HCT116 (cell line): ENCODE data around the gene SLC27A1. TPM values are rescaled to one million over a fixed set of nuclear protein-coding genes. Genes with fewer than 3 reads are reported as not detected.
A peak's percentile ranks its signal among the peaks of the same experiment; 100 is the strongest.

Experiments used
- ATAC-seq: fragments of 200-7000 bp; cut with Tn5 transposase; 2 replicates; pipeline ENCODE4 v1.9.1; 2020; ENCODE audit warnings: mild to moderate bottlenecking, moderate library complexity
- BruUV-seq: library from RNA; stranded (reverse); fragments of 400-500 nt; replicated peaks from 2 replicates; lab custom pipeline; 2021; lab: Mats Ljungman, UMichigan
- CTCF ChIA-PET: fragments of 300-600 bp; sonication (Branson Sonifier 250); formaldehyde crosslinking; loops from one replicate; lab custom pipeline; 2021; ENCODE audit warnings: antibody characterized with exemption; lab: Charles Lee
- POLR2A ChIA-PET: fragments of 300-600, 350-600 bp; sonication (Branson Sonifier 250); formaldehyde crosslinking; loops from one replicate; lab custom pipeline; 2021; ENCODE audit warnings: antibody characterized with exemption; lab: Charles Lee
- RAD21 ChIA-PET, 2 experiments: fragments of 300-600 bp; sonication (Branson Sonifier 250); formaldehyde crosslinking; loops; one replicate each; lab custom pipeline; 2023; ENCODE audit warnings: low total read pairs in 2 of 2; ENCODE audit not compliant: uncharacterized antibody in 2 of 2, unreplicated experiment in 2 of 2, low non-redundant PET in 1 of 2; lab: Charles Lee
- DNase-seq: peaks from one replicate; pipeline ENCODE4 v3.0.0-alpha.2; 2010; ENCODE audit warnings: low read depth, low spot score
- H2AFZ ChIP-seq: fragments of 200-600 bp; shearing (Covaris generic), sonication (generic); 2 replicates; pipeline ENCODE4 v1.6.1; 2017; ENCODE audit warnings: low read depth, mixed run types, mixed read lengths, antibody characterized with exemption, low read length; ENCODE audit not compliant: poor library complexity, severe bottlenecking
- H3K27ac ChIP-seq: 2 replicates; pipeline ENCODE4 v1.5.1; 2012; ENCODE audit warnings: low read depth, low read length
- H3K27me3 ChIP-seq: fragments of 200-600 bp; sonication (generic); 2 replicates; pipeline ENCODE4 v1.6.1; 2016; ENCODE audit warnings: mixed run types, low read length, mixed read lengths; ENCODE audit not compliant: insufficient read depth
- H3K36me3 ChIP-seq, 2 experiments: fragments of 200-500 bp in 1 of 2; fragments of 200-600 bp in 1 of 2; sonication (Bioruptor generic) in 1 of 2; sonication (generic) in 1 of 2; 2 replicates each; pipeline versions ENCODE4 v1.5.1 to v1.6.1; 2014 to 2016; ENCODE audit warnings: low read length in 2 of 2, inconsistent platforms in 1 of 2, mixed read lengths in 1 of 2, mixed run types in 1 of 2; ENCODE audit not compliant: insufficient read depth in 2 of 2, control insufficient read depth in 1 of 2
- H3K4me1 ChIP-seq, 2 experiments: fragments of 200-600 bp in 1 of 2; sonication (generic) in 1 of 2; 2 replicates each; pipeline versions ENCODE4 v1.5.1 to v1.6.1; 2012 to 2017; ENCODE audit warnings: low read length in 2 of 2, inconsistent platforms in 1 of 2, mild to moderate bottlenecking in 1 of 2, mixed read lengths in 1 of 2, mixed run types in 1 of 2, moderate library complexity in 1 of 2; ENCODE audit not compliant: insufficient read depth in 2 of 2, control insufficient read depth in 1 of 2
- H3K4me2 ChIP-seq: fragments of 200-600 bp; sonication (generic); 2 replicates; pipeline ENCODE4 v1.6.1; 2017; ENCODE audit warnings: mixed run types, low read length, mixed read lengths
- H3K4me3 ChIP-seq, 2 experiments: fragments of 200-600 bp in 1 of 2; sonication (generic) in 1 of 2; replicated peaks in 1 of 2; 2 replicates each; pipeline ENCODE4 v1.5.1; 2011 to 2016; ENCODE audit warnings: low read length in 2 of 2, control low read depth in 1 of 2, low read depth in 1 of 2, mild to moderate bottlenecking in 1 of 2, mixed read lengths in 1 of 2, mixed run types in 1 of 2
- H3K79me2 ChIP-seq: fragments of 200-600 bp; sonication (generic); 2 replicates; pipeline ENCODE4 v1.6.1; 2017; ENCODE audit warnings: mild to moderate bottlenecking, mixed run types, low read length, moderate library complexity, mixed read lengths; ENCODE audit not compliant: insufficient read depth
- H3K9ac ChIP-seq: fragments of 200-600 bp; sonication (generic); 2 replicates; pipeline ENCODE4 v1.6.1; 2016; ENCODE audit warnings: low read length, mixed read lengths
- H3K9me2 ChIP-seq: fragments of 200-600 bp; sonication (generic), shearing (Covaris generic); 2 replicates; pipeline ENCODE4 v1.6.1; 2017; ENCODE audit warnings: mixed run types, mild to moderate bottlenecking, moderate library complexity; ENCODE audit not compliant: insufficient read depth
- H3K9me3 ChIP-seq, 2 experiments: fragments of 200-500 bp in 1 of 2; fragments of 200-600 bp in 1 of 2; sonication (Bioruptor generic) in 1 of 2; sonication (generic) in 1 of 2; 2 replicates each; pipeline ENCODE4 v1.6.1; 2014 to 2017; ENCODE audit warnings: low read length in 2 of 2, mixed read lengths in 2 of 2, inconsistent platforms in 1 of 2, low read depth in 1 of 2, mild to moderate bottlenecking in 1 of 2, mixed run types in 1 of 2, moderate library complexity in 1 of 2; ENCODE audit not compliant: control insufficient read depth in 1 of 2, insufficient read depth in 1 of 2
- H4K20me1 ChIP-seq: fragments of 200-600 bp; sonication (generic), shearing (Covaris generic); 2 replicates; pipeline ENCODE4 v1.6.1; 2017; ENCODE audit warnings: mixed run types, mild to moderate bottlenecking, moderate library complexity; ENCODE audit not compliant: insufficient read depth
- FOSL1 ChIP-seq: IDR thresholded peaks from 2 replicates; pipeline ENCODE4 v1.6.1; 2012; ENCODE audit warnings: low read depth
- POLR2AphosphoS5 ChIP-seq: IDR thresholded peaks from 2 replicates; pipeline ENCODE4 v1.6.1; 2011; ENCODE audit warnings: mild to moderate bottlenecking, low read depth, low read length, moderate library complexity
- RAD21 ChIP-seq: IDR thresholded peaks from 2 replicates; pipeline ENCODE4 v1.6.1; 2012; ENCODE audit warnings: low read depth, mild to moderate bottlenecking
- REST ChIP-seq: IDR thresholded peaks from 2 replicates; pipeline ENCODE4 v1.6.1; 2012; ENCODE audit warnings: low read depth
- SRF ChIP-seq: IDR thresholded peaks from 2 replicates; pipeline ENCODE4 v1.6.1; 2012; ENCODE audit warnings: low read depth
- TCF7L2 ChIP-seq: IDR thresholded peaks from 2 replicates; pipeline ENCODE4 v1.7.0; 2011; ENCODE audit warnings: borderline replicate concordance, inconsistent platforms; ENCODE audit not compliant: insufficient read depth, insufficient read length; ENCODE audit errors: extremely low read depth
- ZFX ChIP-seq: fragments of 450-650 bp; IDR thresholded peaks from 2 replicates; pipeline ENCODE4 v1.6.1; 2017
- ZNF274 ChIP-seq: fragments of 200-500 bp; sonication (Bioruptor generic); IDR thresholded peaks from 2 replicates; pipeline ENCODE4 v1.6.1; 2014; ENCODE audit warnings: mild to moderate bottlenecking, low read depth, low read length, inconsistent platforms
- intact Hi-C: fragments of 100-400 bp; cut with micrococcal nuclease; formaldehyde crosslinking; loops from 2 replicates; pipeline ENCODE4 v1.10.0; 2022
- total RNA-seq: library from RNA; stranded (reverse); gene quantifications from one replicate; pipeline ENCODE4 v1.2.1, GENCODE V29; 2021; ENCODE audit not compliant: unreplicated experiment
- TF ChIP-seq, protein P1 (sequence below): IDR thresholded peaks from 2 replicates; pipeline ENCODE4 v1.6.1; 2011; ENCODE audit warnings: mild to moderate bottlenecking, low read length, moderate library complexity; ENCODE audit not compliant: insufficient replicate concordance; ENCODE audit errors: extremely low read depth
- TF ChIP-seq, protein P2 (sequence below): IDR thresholded peaks from 2 replicates; pipeline ENCODE4 v1.6.1; 2012
- TF ChIP-seq, protein P3 (sequence below), 3 experiments: fragments of 200-600 bp in 1 of 3; sonication (generic) in 1 of 3; IDR thresholded peaks in 2 of 3; conservative IDR thresholded peaks in 1 of 3; 2 replicates each; pipeline ENCODE4 v1.5.1; 2012 to 2017; ENCODE audit warnings: low read depth in 2 of 3, low read length in 2 of 3, antibody characterized with exemption in 1 of 3, borderline replicate concordance in 1 of 3, control low read depth in 1 of 3, mild to moderate bottlenecking in 1 of 3, mixed read lengths in 1 of 3, mixed run types in 1 of 3, moderate library complexity in 1 of 3; ENCODE audit not compliant: insufficient read depth in 1 of 3

The SLC27A1 gene
- total RNA-seq, 1 experiment from 2014 or later: 22.5 TPM

- Histone ChIP-seq H3K36me3 (no peaks in the 10 kb centered on the region), H3K79me2 (no peaks in the 10 kb centered on the region), H3K27ac (no peak overlapping the region), H3K4me3 (no peak overlapping the region; a peak in 1 of 4 replicates), H3K4me2 (peak overlapping the region; percentile 46), H3K9me3 (no peaks in the 10 kb centered on the region), H2AFZ (no peak overlapping the region), H3K4me1 (peaks cover 14 to 19% of the 10 kb centered on the region in 2 experiments), H3K9ac (no peak overlapping the region), H4K20me1 (no peaks in the 10 kb centered on the region), H3K9me2 (no peaks in the 10 kb centered on the region), H3K27me3 (no peaks in the 10 kb centered on the region)
- ATAC-seq: peak; percentile 24; the same call in 1 of the 2 replicates
- RAD21 ChIA-PET: no interaction called here
- POLR2A ChIA-PET: interaction anchor here (0.6 to 1.0 kb wide), 2 partner anchors 12 to 49 kb away, joined by 3 to 4 read pairs; no protein-coding TSS in a partner anchor
- TSS peak; percentile 16 for BruUV-seq
- intact Hi-C loops: no loop called here
- TF ChIP-seq POLR2AphosphoS5 (0 out of 2 replicates have a peak, but pooled peaks have one; percentile 16), TCF7L2 (peak; percentile 81), SRF (no peak)
- TF ChIP-seq, protein P1, sequence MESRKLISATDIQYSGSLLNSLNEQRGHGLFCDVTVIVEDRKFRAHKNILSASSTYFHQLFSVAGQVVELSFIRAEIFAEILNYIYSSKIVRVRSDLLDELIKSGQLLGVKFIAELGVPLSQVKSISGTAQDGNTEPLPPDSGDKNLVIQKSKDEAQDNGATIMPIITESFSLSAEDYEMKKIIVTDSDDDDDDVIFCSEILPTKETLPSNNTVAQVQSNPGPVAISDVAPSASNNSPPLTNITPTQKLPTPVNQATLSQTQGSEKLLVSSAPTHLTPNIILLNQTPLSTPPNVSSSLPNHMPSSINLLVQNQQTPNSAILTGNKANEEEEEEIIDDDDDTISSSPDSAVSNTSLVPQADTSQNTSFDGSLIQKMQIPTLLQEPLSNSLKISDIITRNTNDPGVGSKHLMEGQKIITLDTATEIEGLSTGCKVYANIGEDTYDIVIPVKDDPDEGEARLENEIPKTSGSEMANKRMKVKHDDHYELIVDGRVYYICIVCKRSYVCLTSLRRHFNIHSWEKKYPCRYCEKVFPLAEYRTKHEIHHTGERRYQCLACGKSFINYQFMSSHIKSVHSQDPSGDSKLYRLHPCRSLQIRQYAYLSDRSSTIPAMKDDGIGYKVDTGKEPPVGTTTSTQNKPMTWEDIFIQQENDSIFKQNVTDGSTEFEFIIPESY: no peak
- TF ChIP-seq, protein P2, sequence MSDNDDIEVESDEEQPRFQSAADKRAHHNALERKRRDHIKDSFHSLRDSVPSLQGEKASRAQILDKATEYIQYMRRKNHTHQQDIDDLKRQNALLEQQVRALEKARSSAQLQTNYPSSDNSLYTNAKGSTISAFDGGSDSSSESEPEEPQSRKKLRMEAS: no peak
- DNase-seq: no peak
- CTCF ChIA-PET: interaction anchor here (1.1 to 1.7 kb wide), 3 partner anchors 10 to 19 kb away, joined by 3 to 6 read pairs (median 3); partner anchors contain the start of genes MVB12A and TMEM221
These were observed 40.6 kb upstream of the SLC27A1 start for GRCh38 chr19:17429641-17430113.

GRCh38 chr19:17431417-17431816 is 38.9 kb upstream of the SLC27A1 start:
- Histone ChIP-seq H3K27ac (no peak overlapping the region), H3K79me2 (no peaks in the 10 kb centered on the region), H3K4me3 (no peak overlapping the region), H3K9me3 (no peaks in the 10 kb centered on the region), H3K27me3 (no peaks in the 10 kb centered on the region), H3K4me2 (no peak overlapping the region), H2AFZ (no peak overlapping the region), H3K9ac (no peak overlapping the region), H4K20me1 (no peaks in the 10 kb centered on the region), H3K36me3 (no peaks in the 10 kb centered on the region), H3K4me1 (peaks cover 9 to 13% of the 10 kb centered on the region in 2 experiments), H3K9me2 (no peaks in the 10 kb centered on the region)
- DNase-seq: no peak
- no TSS peak for BruUV-seq
- ChIA-PET RAD21 (no interaction called here), CTCF (no interaction called here), POLR2A (no interaction called here)
- intact Hi-C loops: no loop called here
- ATAC-seq: no peak
- TF ChIP-seq, protein P3, sequence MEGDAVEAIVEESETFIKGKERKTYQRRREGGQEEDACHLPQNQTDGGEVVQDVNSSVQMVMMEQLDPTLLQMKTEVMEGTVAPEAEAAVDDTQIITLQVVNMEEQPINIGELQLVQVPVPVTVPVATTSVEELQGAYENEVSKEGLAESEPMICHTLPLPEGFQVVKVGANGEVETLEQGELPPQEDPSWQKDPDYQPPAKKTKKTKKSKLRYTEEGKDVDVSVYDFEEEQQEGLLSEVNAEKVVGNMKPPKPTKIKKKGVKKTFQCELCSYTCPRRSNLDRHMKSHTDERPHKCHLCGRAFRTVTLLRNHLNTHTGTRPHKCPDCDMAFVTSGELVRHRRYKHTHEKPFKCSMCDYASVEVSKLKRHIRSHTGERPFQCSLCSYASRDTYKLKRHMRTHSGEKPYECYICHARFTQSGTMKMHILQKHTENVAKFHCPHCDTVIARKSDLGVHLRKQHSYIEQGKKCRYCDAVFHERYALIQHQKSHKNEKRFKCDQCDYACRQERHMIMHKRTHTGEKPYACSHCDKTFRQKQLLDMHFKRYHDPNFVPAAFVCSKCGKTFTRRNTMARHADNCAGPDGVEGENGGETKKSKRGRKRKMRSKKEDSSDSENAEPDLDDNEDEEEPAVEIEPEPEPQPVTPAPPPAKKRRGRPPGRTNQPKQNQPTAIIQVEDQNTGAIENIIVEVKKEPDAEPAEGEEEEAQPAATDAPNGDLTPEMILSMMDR (IDR thresholded peaks at IDR 0.05 in 2 of 3, conservative IDR thresholded peaks at IDR 0.05 in 1 of 3; ENCODE audit: borderline replicate concordance in 1 of 3, insufficient read depth in 1 of 3, low read depth in 2 of 3, low read length in 2 of 3): no peak
- no peak for TF ChIP-seq POLR2AphosphoS5
- no peak for TF ChIP-seq REST
- TF ChIP-seq ZFX: no peak
- TF ChIP-seq FOSL1: no peak
- no peak for TF ChIP-seq ZNF274
- no peak for TF ChIP-seq RAD21
